HG03575 (cell line): ENCODE results near the gene VAT1L.

Experiments
- ATAC-seq: cut with Tn5 transposase; IDR thresholded peaks from one replicate; pipeline ENCODE4 v1.9.1; 2021; ENCODE audit not compliant: unreplicated experiment, insufficient number of reproducible peaks, low FRiP score; ENCODE audit errors: extremely low read depth

VAT1L gene

GRCh38 chr16:77822661-77823060 lies 34.3 kb downstream of the VAT1L start:
- ATAC-seq, result no peak

DNA sequence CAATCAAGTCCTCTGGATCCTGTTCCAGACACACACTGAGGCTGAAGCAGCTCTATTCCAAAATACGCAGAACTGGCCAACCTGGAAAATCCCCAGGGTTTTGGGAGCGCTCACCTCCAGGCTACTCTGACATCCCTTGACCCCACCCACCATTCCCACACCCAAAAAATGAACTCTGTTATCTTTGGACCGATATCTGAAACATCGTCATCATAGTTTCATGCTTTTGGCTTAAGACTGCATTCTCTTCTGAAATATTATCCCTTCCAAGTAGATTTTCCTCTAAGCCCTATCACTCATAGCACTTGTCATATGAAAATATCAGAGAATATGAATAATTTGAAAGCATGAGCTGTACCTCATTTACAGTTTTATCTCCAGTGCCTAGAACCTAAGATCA lies 34.7 kb downstream of the VAT1L start:
- ATAC-seq, result no peak

- ATAC-seq, result no peak
Observed at GRCh38 chr16:77825196-77825595, 36.8 kb downstream of the VAT1L start.

GRCh38 chr16:77827032-77827431 lies 38.7 kb downstream of the VAT1L start:
- ATAC-seq, result no peak

DNA sequence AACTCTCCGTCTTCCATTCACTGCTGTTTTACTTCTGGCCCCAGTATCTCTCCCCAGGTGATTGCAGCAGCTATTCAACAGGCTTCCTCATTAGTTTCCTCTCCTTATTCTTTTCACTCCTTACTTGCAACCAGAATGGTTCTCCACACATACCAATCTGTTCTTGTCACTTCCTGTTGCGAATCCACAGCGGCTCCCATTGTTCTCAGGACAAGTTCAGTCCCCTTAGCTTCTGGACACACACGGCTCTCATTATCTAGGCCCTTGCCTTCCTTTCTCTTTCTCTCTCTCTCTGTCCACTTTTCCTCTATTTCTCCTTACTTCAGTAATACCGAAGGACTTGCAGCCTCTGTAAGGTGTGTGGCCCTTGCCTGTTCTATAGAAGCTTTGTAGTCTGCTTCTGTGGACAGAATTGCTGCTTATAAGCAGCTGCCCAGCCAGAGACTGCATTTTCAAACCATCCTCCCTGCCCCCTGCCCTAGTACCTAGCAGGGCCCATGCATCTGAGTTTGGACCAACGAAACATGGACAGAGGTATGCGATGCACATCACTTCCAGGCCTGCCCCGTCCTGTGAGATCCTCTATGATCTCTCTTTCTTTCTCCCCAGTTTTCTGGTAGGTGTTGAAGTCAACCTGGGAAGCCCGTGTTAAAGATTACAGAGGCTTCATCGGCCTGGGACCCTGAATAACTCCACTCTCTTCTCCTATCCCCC lies 45.7 kb downstream of the VAT1L start:
- ATAC-seq, result no peak

DNA sequence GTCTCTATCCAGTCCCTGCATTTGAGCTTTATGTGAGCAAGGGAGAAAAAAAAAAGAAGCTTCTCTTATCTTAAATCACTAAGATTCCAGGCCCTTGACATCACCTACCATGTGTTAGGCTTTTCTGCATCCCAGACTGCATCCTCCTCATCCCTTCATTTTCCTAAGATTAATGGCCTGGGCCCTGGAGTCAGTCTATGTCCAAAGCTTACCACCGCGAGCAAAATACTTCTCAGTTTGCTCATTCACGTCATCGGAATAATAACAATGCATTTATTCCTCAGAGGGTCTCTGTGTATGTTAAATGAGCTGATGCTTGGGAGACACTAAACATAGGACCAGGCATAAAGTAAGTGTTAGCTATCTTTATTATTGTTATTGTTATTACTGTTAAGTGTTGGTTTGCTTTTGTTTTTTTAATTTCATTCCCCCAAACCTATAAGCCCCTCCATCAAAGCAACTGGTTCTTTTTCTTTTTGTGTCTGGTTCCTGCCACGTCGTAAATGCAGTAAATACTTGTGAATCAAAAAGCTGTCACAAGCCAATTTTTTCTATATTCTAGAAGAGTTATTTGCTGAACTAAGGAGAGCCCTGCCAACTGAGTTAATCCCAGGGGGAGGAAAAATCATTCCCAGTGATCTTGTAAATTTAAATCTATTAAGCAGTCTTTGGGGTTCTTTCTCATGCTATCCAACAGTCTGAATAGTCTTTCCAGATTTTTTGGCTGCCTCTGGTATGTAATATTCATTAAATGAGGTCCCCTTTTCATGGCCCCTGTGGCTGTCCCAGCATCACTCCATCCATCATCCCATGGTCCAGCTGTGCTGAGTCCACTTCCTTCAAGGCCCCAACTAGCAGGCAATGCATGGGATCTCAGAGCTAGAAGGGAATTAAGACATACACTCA lies 46.5 kb downstream of the VAT1L start:
- no peak for ATAC-seq

DNA sequence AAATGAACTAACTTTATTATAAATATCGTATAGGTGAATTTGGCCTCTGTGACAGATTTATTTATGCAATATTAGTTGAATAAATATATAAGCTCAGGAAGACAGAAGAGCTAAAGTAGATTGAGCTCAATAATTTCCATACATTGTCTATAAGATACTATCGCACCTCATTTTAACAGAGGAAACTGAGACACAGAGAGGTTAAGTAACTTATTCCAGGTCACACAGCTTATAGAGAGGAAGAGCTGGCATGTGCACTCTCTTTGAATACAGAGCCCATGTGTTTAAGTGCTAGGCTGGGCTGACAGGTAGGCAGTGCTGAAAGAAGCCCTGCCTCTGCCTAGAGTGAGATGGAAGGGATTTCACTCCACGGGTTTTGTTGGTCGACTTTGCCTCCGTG lies 48.4 kb downstream of the VAT1L start:
- no peak for ATAC-seq

DNA sequence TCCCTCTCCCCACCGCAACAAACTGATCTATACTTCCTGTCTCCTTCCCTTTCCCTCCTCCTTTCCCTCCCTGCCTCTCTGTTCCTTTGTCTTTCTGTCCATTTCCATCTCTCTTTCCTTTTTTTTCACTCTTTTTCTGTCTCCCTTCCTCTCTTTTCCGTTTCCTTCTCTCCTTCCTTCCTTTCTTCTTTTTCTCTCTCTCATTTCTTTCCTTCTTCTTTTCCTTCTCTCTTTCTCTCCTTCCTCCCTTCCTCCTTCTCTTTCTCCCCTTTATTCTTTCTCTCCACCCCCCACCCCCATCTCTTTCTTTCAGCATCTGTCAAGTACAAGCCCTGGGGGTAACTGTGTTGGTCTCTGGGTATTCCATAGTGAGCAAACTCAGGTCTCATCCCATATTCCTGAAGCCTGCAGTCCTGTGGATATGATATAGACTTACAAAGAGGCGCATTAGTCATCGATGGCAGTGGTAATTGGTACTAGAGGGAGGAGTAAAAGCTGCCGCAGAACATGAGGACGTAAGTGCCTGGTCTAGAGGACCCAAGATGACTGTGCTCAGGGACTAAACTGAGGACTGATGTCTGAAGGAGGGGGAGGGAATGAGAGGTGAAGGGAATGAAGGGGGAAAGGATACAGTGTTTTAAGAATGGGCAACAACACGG lies 50.4 kb downstream of the VAT1L start:
- ATAC-seq, result no peak

GRCh38 chr16:77840093-77840492 lies 51.7 kb downstream of the VAT1L start:
- ATAC-seq, result no peak

DNA sequence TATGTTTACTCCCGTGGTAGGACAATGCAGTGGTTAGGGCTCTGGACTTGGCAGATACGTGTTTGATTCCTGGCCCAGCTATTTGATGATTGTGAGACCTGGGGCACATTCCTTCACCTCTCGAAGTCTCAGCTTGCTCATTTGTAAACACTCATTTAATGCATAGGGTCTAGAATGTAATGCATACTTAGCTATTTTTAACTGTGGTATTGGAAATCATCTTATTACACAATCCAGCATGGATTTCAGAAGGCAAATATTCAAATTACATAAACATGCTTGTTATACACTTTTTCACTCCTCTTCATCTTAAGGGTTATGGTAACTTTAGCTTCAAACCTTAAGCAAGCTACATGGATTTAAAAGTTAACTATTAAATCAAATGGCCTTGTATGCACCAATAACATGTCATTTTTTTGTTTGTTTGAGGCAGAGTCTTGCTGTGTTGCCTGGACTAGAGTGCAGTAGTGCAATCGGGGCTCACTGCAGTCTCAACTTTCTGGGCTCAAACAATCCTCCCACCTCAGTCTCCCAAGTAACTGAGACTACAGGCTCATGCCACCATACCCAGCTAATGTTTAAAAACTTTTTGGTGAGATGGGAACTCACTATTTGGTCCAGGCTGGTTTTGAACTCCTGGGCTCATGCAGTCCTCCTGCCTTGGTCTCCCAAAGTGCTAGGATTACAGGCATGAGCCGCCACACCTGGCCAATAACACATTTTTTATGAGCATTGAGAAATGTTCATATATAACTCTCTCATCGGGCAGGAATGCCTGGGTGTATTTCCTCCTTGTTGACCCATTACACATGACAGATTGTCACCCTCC lies 52.5 kb downstream of the VAT1L start:
- ATAC-seq, result no peak

DNA sequence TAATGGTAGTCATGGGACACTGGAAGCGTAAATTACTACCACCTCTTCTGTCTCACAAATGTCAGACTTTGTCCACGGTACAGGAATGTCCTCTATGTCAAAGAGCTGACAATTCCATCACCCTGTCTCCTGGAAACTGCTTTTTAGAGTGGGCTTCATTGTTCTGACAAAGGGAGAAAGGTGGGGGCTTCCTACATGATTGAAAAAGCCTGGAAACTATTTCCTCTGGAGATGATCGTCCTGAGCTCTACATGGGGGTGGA lies 53.1 kb downstream of the VAT1L start:
- ATAC-seq, result no peak

DNA sequence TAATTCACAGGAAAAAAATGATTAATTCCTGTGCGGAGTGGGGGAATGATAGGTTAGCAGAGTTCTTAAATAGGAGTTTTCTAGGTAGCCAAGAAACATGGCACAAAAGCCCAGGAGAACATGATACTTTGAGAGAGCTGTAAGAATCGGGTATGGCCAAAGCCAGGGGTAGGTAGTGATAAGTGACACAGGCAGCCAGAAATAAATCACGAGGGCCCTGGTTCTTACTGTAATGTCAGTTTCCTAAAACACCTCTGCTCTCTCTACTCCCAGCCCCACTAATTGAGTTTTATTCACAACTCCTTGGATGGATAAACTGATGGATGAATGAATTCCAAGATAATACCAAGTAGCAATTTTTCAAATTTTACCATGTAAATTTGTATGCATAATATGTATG lies 54.1 kb downstream of the VAT1L start:
- ATAC-seq, result no peak

DNA sequence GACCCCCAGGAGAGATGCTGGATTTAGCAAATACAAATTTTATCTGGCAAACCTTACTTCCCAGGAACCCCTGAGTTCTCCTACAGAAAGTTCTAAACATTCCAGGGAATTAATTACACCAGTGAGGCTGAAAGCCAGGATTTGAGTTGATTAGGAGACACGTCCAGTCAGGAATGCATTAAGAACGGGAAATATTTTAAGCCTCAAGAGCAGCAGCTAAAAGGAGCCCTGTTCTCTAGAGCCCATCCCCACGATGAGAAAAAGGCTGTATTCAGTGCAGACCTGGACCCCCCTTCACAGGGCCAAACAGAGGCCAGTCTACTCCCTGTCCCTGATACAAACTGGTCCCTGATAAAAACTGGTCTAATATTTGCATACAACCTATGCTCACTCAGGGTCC lies 55.0 kb downstream of the VAT1L start:
- ATAC-seq, result no peak

DNA sequence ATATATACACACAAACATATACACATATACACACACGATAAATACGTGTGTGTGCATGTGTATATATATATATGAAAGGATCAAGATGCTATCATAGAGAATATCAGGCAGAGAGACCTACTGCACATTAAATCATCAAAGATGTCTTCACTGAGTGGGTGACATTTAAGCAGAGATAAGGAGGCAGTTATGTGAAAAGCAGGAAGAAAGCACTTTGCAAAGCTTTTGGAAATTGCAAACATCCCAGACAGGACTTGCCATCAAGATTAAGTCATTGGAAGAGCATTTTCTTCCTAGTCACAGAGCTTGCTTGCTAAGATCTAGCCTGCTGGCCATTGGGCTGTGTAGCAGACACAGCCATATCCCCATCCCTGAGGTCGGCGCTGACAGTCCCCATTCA lies 56.4 kb downstream of the VAT1L start:
- no peak for ATAC-seq

GRCh38 chr16:77849646-77850258 lies 61.4 kb downstream of the VAT1L start:
- ATAC-seq, result no peak

DNA sequence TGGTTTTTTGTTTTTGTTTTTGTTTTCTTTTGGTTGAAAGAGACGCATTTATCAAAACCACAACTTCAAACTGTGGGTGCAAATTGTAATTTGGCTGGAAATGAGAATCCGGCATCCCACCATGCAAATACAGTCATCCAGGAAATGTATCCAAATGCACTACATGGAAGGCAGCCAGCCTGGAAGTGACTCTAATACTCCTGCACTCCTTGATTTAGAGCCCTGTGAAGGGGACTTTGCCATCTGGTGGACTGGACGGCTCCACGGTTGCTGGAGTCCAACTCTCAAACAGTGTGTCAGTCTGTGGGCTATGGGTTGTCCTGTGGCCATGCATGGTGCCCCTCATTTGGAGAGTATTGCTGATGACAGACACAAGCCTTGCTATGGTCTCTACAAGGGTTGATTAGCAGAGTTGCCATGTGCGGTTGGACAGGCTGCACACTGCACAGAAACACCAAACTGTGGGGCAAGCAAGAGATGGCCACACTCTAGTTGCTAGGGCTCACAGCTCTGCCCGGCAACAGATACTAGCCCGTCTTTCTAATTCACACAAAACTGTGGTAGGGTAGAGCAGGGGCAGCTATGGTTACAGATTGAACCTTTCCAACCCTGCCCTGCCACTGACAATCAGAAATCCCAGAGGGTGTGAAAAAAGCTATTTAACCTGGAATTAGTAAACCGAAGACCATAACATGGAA lies 62.4 kb downstream of the VAT1L start:
- no peak for ATAC-seq

- ATAC-seq, result no peak
Observed at GRCh38 chr16:77853161-77853560, 64.8 kb downstream of the VAT1L start.

- ATAC-seq, result no peak
Observed at GRCh38 chr16:77856438-77857160, 68.2 kb downstream of the VAT1L start.
